Vagina (tissue), 2 donors: ENCODE data around the gene MYOD1. TPM values are rescaled to one million over a fixed set of nuclear protein-coding genes. Genes with fewer than 3 reads are reported as not detected.

Experiments
- DNase-seq, 2 donors: peaks; one replicate each; pipeline ENCODE4 v3.0.0-alpha.2; 2017; ENCODE audit errors: extremely low spot score in 2 of 2
- H3K27ac ChIP-seq: fragments of 200-600 bp; sonication (generic); one replicate; pipeline ENCODE4 v1.5.1; 2019
- H3K27me3 ChIP-seq: fragments of 200-600 bp; sonication (generic); one replicate; pipeline ENCODE4 v1.5.1; 2019
- H3K36me3 ChIP-seq, 2 donors: fragments of 200-600 bp; sonication (generic); one replicate each; pipeline ENCODE4 v1.5.1; 2017 to 2019
- H3K4me1 ChIP-seq: fragments of 200-600 bp; sonication (generic); one replicate; pipeline ENCODE4 v1.5.1; 2019
- H3K4me3 ChIP-seq, 2 donors: fragments of 200-600 bp; sonication (generic); 1 replicate in 1 of 2; 2 replicates in 1 of 2; pipeline ENCODE4 v1.5.1; 2016 to 2019
- H3K9me3 ChIP-seq: fragments of 200-600 bp; sonication (generic); one replicate; pipeline ENCODE4 v1.5.1; 2019
- POLR2A ChIP-seq, 2 donors: fragments of 450-650 bp; IDR thresholded peaks; one replicate each; pipeline ENCODE4 v1.6.1; 2017; ENCODE audit warnings: antibody characterized with exemption in 2 of 2, mild to moderate bottlenecking in 2 of 2, moderate library complexity in 2 of 2
- POLR2AphosphoS5 ChIP-seq, 2 donors: sonication (generic); formaldehyde crosslinking; IDR thresholded peaks; one replicate each; pipeline ENCODE4 v1.9.0; 2017; ENCODE audit warnings: antibody characterized with exemption in 2 of 2, mild to moderate bottlenecking in 2 of 2, low read depth in 1 of 2; ENCODE audit not compliant: insufficient read depth in 1 of 2
- intact Hi-C: fragments of 100-400 bp; cut with DNase I; formaldehyde crosslinking; loops from one replicate; pipeline ENCODE4 v1.15.1; 2023
- total RNA-seq: library from RNA; depleted of rRNA; stranded (reverse); fragments of >200 nt; gene quantifications from one replicate; pipeline ENCODE4 v1.2.3, GENCODE V29; 2016
- TF ChIP-seq, protein P1 (sequence below), 3 experiments: fragments of 450-650 bp in 2 of 3; fragments of 200-600 bp in 1 of 3; sonication (generic) in 1 of 3; IDR thresholded peaks; one replicate each; pipeline ENCODE4 v1.5.1; 2017 to 2019; ENCODE audit warnings: antibody characterized with exemption in 3 of 3, mild to moderate bottlenecking in 2 of 3, moderate library complexity in 2 of 3

MYOD1 gene
- total RNA-seq, 1 donor from 2014 or later, result not detected

DNA sequence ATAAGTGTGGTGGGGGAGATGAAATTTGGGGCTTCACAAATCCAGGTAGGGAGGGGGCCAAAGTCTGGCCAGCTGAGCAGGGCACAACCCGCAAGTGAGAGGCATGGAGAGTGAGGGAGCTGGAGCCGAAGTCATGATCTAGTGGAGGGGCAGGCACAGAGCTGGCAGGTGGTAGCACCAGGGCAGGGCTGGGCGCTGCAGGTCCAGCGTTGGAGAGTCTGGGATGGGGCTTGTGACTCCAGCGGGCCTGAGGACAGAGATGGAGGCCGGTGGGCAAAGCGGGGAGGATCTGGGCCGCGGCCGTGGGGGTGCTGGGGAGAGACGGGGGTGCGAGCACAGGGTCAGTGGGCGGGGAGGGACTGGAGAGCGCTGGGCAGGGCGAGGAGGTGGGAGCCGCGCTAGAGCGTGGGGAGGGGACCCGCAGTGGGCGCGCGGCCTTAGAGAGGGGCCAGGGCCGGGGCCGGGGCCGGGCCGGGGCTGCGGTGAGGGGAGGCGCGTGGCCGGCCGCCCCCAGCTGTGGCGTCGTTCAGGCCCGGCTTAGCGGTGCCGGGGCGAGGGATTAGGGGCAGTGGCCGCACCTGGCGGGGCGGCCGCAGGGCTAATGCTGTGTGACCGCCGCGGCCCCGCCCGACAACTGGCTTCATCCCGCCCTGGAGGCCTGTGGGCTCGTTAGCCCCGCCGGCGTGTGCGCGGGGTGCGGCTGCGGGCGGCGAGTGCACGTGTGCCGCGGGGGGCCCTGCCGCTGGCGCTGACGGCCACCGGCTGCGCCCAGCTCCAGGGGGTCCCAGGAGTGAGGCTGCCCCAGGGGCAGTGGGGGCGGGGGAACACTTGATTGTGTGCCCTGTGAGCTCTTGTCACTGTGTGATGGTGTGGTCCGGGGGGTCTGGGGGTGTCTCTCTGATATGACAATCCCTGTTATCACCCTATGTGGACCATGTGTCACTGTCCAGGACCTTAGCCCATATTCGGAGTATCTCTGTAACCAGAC, 23.6 kb upstream of the MYOD1 start:
- TF ChIP-seq, protein P1, sequence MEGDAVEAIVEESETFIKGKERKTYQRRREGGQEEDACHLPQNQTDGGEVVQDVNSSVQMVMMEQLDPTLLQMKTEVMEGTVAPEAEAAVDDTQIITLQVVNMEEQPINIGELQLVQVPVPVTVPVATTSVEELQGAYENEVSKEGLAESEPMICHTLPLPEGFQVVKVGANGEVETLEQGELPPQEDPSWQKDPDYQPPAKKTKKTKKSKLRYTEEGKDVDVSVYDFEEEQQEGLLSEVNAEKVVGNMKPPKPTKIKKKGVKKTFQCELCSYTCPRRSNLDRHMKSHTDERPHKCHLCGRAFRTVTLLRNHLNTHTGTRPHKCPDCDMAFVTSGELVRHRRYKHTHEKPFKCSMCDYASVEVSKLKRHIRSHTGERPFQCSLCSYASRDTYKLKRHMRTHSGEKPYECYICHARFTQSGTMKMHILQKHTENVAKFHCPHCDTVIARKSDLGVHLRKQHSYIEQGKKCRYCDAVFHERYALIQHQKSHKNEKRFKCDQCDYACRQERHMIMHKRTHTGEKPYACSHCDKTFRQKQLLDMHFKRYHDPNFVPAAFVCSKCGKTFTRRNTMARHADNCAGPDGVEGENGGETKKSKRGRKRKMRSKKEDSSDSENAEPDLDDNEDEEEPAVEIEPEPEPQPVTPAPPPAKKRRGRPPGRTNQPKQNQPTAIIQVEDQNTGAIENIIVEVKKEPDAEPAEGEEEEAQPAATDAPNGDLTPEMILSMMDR (IDR thresholded peaks at IDR 0.05), result no peak
- TF ChIP-seq POLR2A (IDR thresholded peaks at IDR 0.05) (no peak), POLR2AphosphoS5 (IDR thresholded peaks at IDR 0.05; ENCODE audit: insufficient read depth in 1 of 2, low read depth in 1 of 2) (no peak)
- intact Hi-C loops, result no loop called here

DNA sequence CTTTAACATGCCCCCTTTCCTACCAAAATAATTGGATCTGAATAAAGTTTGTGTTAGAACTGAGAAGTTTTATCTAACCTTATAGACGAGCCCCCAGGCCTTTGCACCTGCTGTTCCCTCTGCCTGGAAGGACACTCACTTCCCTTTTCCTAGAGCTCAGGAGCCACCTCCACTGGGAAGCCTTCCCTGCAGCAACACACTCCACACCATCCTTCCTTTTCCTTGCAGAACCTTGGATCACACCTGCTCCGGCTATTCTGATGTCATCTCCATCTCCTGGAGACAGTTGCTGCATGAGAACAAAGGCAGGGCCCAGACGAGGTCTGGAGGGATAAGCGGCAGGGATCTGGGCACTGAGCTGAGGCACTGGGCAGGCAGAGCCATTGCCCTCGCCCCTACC, 22.6 kb upstream of the MYOD1 start:
- intact Hi-C loops, result no loop called here
- Histone ChIP-seq H3K27ac (no peak overlapping the region), H3K4me1 (no peaks in the 10 kb centered on the region), H3K36me3 (no peaks in the 10 kb centered on the region), H3K27me3 (no peaks in the 10 kb centered on the region), H3K9me3 (no peaks in the 10 kb centered on the region), H3K4me3 (no peak overlapping the region)
- no peak for DNase-seq
- TF ChIP-seq POLR2A (IDR thresholded peaks at IDR 0.05) (no peak), POLR2AphosphoS5 (IDR thresholded peaks at IDR 0.05; ENCODE audit: insufficient read depth in 1 of 2, low read depth in 1 of 2) (no peak)
- TF ChIP-seq, protein P1 (IDR thresholded peaks at IDR 0.05), result no peak

More for the DNA sequence above, 23.6 kb upstream of the MYOD1 start:
- Histone ChIP-seq H3K36me3 (no peaks in the 10 kb centered on the region), H3K27me3 (no peaks in the 10 kb centered on the region), H3K9me3 (no peaks in the 10 kb centered on the region), H3K27ac (no peak overlapping the region), H3K4me3 (no peak overlapping the region), H3K4me1 (no peaks in the 10 kb centered on the region)
- no peak for DNase-seq

DNA sequence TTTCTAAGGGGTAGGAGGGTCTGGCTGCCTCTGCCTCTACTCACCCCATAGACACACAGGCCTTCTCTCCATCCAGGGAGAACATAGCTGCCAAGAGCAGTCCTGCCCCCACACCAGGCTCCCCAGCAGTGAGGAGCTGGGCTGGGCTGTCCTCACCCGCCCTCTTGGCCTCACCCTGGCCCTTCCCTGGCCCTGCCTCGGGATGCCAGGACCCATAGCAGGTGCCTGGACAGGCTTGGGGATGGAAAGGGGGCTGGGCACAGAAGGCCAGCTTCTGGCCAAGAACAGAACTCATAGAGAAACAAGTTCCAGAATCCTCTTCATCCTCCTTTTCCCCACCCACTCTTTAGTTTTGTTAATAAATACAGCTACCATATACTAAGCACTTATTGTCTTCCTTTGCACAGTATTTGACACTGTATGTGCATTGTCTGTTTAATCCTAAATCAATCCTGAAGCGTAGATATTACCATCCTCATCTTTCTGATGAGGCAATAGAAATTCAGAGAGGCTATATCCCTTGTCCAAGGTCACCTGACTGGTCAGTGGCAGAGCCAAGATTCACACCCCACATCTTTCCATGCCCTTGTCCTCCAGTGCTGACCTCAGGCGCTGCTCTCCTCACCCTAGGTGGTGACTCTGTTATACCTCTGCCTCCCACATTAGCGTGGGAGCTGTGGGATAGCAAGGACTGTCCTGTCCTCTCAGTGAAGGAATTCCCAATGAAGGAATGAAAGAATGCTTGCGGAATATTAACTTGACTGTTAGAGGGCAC, 22.0 kb upstream of the MYOD1 start:
- H3K27me3 ChIP-seq, result no peaks in the 10 kb centered on the region

DNA sequence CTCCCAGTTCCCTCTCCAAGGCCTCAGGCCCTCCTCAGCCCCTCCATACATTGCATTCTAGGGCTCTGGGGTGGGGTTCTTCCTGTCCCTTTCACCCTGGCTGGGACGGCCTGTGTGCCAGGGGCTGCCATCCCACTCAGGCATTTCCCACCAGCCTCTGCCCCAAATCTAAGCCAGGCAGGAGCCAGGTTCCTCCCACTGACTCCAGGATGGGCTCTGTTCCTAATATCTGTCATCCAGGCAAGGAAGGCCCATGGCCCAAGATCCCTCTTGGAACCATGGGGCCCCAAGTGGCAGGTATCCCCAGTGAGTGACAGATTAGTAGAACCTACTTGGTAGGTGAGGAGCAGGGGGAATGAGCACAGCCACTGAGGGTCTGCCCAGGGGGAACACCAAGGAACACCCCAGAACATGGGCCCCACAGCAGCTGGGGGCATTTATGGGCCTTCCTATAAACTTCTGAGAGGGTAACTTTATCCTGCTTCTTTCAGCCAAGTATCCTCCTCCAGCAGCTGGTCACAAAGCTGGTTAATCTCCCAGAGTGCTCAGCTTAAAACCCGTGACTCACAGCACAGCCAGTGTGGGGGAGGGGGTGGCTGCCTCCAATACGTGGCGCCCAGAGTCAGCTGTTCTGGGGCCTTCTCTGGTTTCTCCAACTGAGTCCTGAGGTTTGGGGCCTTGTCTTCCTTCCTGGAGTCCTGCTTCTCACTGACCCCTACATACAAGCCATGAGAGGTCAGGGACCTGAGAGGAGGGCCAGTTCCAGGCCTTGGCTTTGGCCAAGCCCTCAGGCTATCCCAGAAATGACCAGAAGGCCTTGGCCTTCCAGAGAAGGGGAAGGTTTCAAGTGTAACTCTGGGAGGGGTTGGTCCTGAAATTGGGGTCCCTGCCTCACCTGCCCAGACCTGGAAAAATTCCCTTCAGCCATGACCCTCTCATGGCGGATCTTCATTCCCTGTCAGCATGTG, 19.9 kb upstream of the MYOD1 start:
- Histone ChIP-seq H3K4me3 (no peak overlapping the region), H3K27me3 (no peaks in the 10 kb centered on the region), H3K4me1 (no peaks in the 10 kb centered on the region), H3K9me3 (no peaks in the 10 kb centered on the region), H3K27ac (no peak overlapping the region), H3K36me3 (no peaks in the 10 kb centered on the region)
- DNase-seq, result no peak
- no peak for TF ChIP-seq POLR2A (IDR thresholded peaks at IDR 0.05)
- no peak for TF ChIP-seq POLR2AphosphoS5 (IDR thresholded peaks at IDR 0.05; ENCODE audit: insufficient read depth in 1 of 2, low read depth in 1 of 2)
- TF ChIP-seq, protein P1 (IDR thresholded peaks at IDR 0.05), result no peak
- intact Hi-C loops, result no loop called here

More for the DNA sequence above, 22.0 kb upstream of the MYOD1 start:
- Histone ChIP-seq H3K27ac (no peak overlapping the region), H3K9me3 (no peaks in the 10 kb centered on the region), H3K4me3 (no peak overlapping the region), H3K36me3 (no peaks in the 10 kb centered on the region), H3K4me1 (no peaks in the 10 kb centered on the region)
- no peak for TF ChIP-seq POLR2A (IDR thresholded peaks at IDR 0.05)
- TF ChIP-seq, protein P1 (IDR thresholded peaks at IDR 0.05), result no peak
- no peak for TF ChIP-seq POLR2AphosphoS5 (IDR thresholded peaks at IDR 0.05; ENCODE audit: insufficient read depth in 1 of 2, low read depth in 1 of 2)
- DNase-seq, result no peak
- intact Hi-C loops, result no loop called here
